ENCODE measurements around the gene TLN1. TPM values are rescaled to one million over a fixed set of nuclear protein-coding genes. Genes with fewer than 3 reads are reported as not detected.
A peak's percentile ranks its signal among the peaks of the same experiment; 100 is the strongest.

The TLN1 gene
- total RNA-seq, 3 donors from 2014 or later, result 163 to 497 (median 215) TPM

DNA sequence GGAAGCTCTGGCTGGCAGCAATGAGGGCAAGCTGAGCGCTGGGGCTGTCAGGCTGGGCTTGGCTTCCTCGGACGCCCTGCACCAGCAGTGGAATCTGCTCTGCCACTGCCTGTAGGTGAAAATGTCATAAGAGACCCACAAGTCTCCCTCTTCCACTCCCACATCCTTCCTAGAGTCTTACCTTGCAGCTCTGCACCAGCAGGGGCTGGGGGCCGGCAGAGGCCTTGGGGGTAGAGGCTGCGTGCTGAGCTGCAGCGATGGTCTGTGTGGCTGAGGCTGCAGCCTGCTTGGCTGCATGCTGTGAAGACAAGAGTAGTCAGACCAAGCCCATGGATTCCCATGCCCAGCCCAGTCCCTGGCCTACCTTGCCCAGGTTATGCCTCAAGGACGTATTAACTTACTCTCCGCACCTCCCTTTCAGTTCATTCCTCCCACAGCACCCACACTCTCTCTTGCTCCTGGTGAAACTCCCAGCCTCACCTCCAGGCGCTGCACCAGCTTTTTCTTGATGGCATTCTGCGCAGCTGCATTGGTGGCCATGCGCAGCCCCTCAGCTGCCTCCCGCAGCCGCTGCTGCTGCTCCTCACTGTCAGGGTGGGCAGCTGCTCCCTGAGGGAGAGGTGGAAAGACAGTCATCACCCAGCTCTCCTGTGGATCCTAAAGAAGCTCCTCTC lies 17.3 kb downstream of the TLN1 start:
- Histone ChIP-seq H3K9me3 (no peaks in the 10 kb centered on the region), H3K27me3 (no peaks in the 10 kb centered on the region), H3K36me3 (peaks cover 36% of the 10 kb centered on the region), H3K4me3 (no peak overlapping the region), H3K4me1 (no peaks in the 10 kb centered on the region), H3K27ac (no peak overlapping the region)
- DNase-seq (ENCODE audit: low spot score in 2 of 2), result no peak
- TF ChIP-seq POLR2AphosphoS5 (IDR thresholded peaks at IDR 0.05) (no peak), POLR2A (IDR thresholded peaks at IDR 0.05) (no peak)
- TF ChIP-seq, protein P1, sequence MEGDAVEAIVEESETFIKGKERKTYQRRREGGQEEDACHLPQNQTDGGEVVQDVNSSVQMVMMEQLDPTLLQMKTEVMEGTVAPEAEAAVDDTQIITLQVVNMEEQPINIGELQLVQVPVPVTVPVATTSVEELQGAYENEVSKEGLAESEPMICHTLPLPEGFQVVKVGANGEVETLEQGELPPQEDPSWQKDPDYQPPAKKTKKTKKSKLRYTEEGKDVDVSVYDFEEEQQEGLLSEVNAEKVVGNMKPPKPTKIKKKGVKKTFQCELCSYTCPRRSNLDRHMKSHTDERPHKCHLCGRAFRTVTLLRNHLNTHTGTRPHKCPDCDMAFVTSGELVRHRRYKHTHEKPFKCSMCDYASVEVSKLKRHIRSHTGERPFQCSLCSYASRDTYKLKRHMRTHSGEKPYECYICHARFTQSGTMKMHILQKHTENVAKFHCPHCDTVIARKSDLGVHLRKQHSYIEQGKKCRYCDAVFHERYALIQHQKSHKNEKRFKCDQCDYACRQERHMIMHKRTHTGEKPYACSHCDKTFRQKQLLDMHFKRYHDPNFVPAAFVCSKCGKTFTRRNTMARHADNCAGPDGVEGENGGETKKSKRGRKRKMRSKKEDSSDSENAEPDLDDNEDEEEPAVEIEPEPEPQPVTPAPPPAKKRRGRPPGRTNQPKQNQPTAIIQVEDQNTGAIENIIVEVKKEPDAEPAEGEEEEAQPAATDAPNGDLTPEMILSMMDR (IDR thresholded peaks at IDR 0.05), result no peak
- intact Hi-C loops (cut with DNase I; ENCODE audit: low total_unique reads), result no loop called here

GRCh38 chr9:35714123-35714522 lies 17.9 kb downstream of the TLN1 start:
- no peaks in the 10 kb centered on the region for H3K27me3 ChIP-seq
- intact Hi-C loops (cut with DNase I; ENCODE audit: low total_unique reads), result no loop called here
- DNase-seq (ENCODE audit: low spot score in 2 of 2), result no peak
- TF ChIP-seq POLR2A (IDR thresholded peaks at IDR 0.05), result no peak
- TF ChIP-seq, protein P1 (IDR thresholded peaks at IDR 0.05), result no peak
- TF ChIP-seq POLR2AphosphoS5 (IDR thresholded peaks at IDR 0.05), result no peak
- no peaks in the 10 kb centered on the region for H3K4me1 ChIP-seq
- H3K27ac ChIP-seq, result no peak overlapping the region
- H3K4me3 ChIP-seq, result no peak overlapping the region
- no peaks in the 10 kb centered on the region for H3K9me3 ChIP-seq
- peaks cover 30% of the 10 kb centered on the region for H3K36me3 ChIP-seq

- TF ChIP-seq, protein P1 (IDR thresholded peaks at IDR 0.05), result no peak
- TF ChIP-seq POLR2A (IDR thresholded peaks at IDR 0.05), result no peak
- H3K4me1 ChIP-seq, result no peaks in the 10 kb centered on the region
- intact Hi-C loops (cut with DNase I; ENCODE audit: low total_unique reads), result no loop called here
Measured at GRCh38 chr9:35713578-35713977, 18.4 kb downstream of the TLN1 start.

GRCh38 chr9:35712762-35713400 lies 19.1 kb downstream of the TLN1 start:
- peak overlapping the region; percentile 32 to 73 for H3K27ac ChIP-seq
- intact Hi-C loops (cut with DNase I; ENCODE audit: low total_unique reads), result no loop called here
- DNase-seq (ENCODE audit: low spot score in 2 of 2), result no peak
- H3K27me3 ChIP-seq, result no peaks in the 10 kb centered on the region
- no peaks in the 10 kb centered on the region for H3K4me1 ChIP-seq
- no peaks in the 10 kb centered on the region for H3K9me3 ChIP-seq
- peaks cover 22% of the 10 kb centered on the region for H3K36me3 ChIP-seq
- no peak for TF ChIP-seq POLR2A (IDR thresholded peaks at IDR 0.05)
- TF ChIP-seq, protein P1 (IDR thresholded peaks at IDR 0.05), result no peak
- no peak for TF ChIP-seq POLR2AphosphoS5 (IDR thresholded peaks at IDR 0.05)
- H3K4me3 ChIP-seq, result no peak overlapping the region

More at GRCh38 chr9:35713578-35713977, 18.4 kb downstream of the TLN1 start:
- Histone ChIP-seq H3K27me3 (no peaks in the 10 kb centered on the region), H3K27ac (no peak overlapping the region), H3K9me3 (no peaks in the 10 kb centered on the region), H3K4me3 (no peak overlapping the region), H3K36me3 (peaks cover 25% of the 10 kb centered on the region)
- no peak for DNase-seq (ENCODE audit: low spot score in 2 of 2)

Measured in breast epithelium (tissue), 4 donors.